HS-27A (cell line): ENCODE measurements around the gene RIGI.
"Not testable (repeated sequence)": the region's sequence is repeated elsewhere in the genome, so short reads cannot be mapped to it uniquely, and the experiment has no call there.

Experiments
- DNase-seq: peaks from one replicate; pipeline ENCODE4 v3.0.0-alpha.2; 2012; ENCODE audit warnings: low read depth, missing footprints

Gene RIGI

GRCh38 chr9:32526041-32526706 is at the start of gene RIGI:
Gene RIGI, minus strand, starts transcription at chr9:32526196. Its CDS starts 30 bp downstream, at chr9:32526166.
- DNase-seq = peak; percentile 79

- DNase-seq = no peak
Observed at GRCh38 chr9:32574858-32575257, 48.9 kb upstream of the RIGI start.

GRCh38 chr9:32573821-32574220 is 47.8 kb upstream of the RIGI start:
- DNase-seq = no peak

- peak; percentile 89 for DNase-seq
Observed at GRCh38 chr9:32572900-32573523, 47.0 kb upstream of the RIGI start, which contains the start of gene NDUFB6. Gene NDUFB6, minus strand, starts transcription at chr9:32573159. Its CDS starts 99 bp downstream, at chr9:32573060.

GRCh38 chr9:32571969-32572899 is 46.2 kb upstream of the RIGI start:
- DNase-seq = peak; percentile 69

GRCh38 chr9:32570262-32570661 is 44.3 kb upstream of the RIGI start:
- DNase-seq = no peak

GRCh38 chr9:32566770-32567169 is 40.8 kb upstream of the RIGI start:
- DNase-seq = no peak

- DNase-seq = no peak
Observed at GRCh38 chr9:32565967-32566366, 40.0 kb upstream of the RIGI start.

- DNase-seq = no peak
Observed at GRCh38 chr9:32558408-32558934, 32.5 kb upstream of the RIGI start.

- no peak for DNase-seq
Observed at GRCh38 chr9:32554591-32554990, 28.6 kb upstream of the RIGI start.

GRCh38 chr9:32554107-32554506 is 28.1 kb upstream of the RIGI start:
- DNase-seq = no peak

- peak; percentile 86 for DNase-seq
Observed at GRCh38 chr9:32552172-32552872, 26.3 kb upstream of the RIGI start, which contains the start of the genes SMIM27 and TOPORS. Gene SMIM27, plus strand, starts transcription at chr9:32552327. Its CDS starts 108 bp downstream, at chr9:32552435. Gene TOPORS, minus strand, starts transcription at chr9:32552586. Its CDS starts 150 bp downstream, at chr9:32552436.

- peak; percentile 71 for DNase-seq
Observed at GRCh38 chr9:32551276-32552051, 25.5 kb upstream of the RIGI start.

- DNase-seq = peak; percentile 69
Observed at GRCh38 chr9:32550562-32551275, 24.7 kb upstream of the RIGI start.

GRCh38 chr9:32550150-32550561 is 24.2 kb upstream of the RIGI start:
- DNase-seq = no peak

- not testable (repeated sequence) for DNase-seq
Observed at GRCh38 chr9:32548213-32548612, 22.2 kb upstream of the RIGI start.

GRCh38 chr9:32545884-32546283 is 19.9 kb upstream of the RIGI start:
- DNase-seq = no peak

GRCh38 chr9:32543047-32543446 is 17.1 kb upstream of the RIGI start:
- no peak for DNase-seq

- no peak for DNase-seq
Observed at GRCh38 chr9:32533816-32534215, 7.8 kb upstream of the RIGI start.

GRCh38 chr9:32533336-32533735 is 7.3 kb upstream of the RIGI start:
- no peak for DNase-seq
